ENCODE data around the gene NRCAM.

NRCAM gene

DNA sequence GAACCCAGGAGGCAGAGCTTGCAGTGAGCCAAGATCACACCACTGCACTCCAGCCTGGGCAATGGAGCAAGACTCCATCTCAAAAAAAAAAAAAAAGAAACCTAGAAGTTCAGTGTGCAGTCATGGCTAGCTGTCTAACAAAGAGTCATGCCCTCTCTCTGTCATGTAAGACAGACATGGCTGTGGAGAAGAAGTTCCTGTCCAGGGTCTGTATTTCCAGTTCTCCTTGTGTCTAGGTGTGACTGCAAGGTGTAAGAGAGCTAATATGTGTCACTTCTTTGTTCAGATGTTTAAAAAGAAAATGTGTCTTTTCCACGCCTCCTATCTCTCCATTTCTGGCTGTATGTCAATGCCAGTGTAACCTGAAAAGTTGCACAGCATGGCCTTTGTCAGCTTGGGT, 139.5 kb downstream of the NRCAM start:
- H3K27me3 ChIP-seq (ENCODE audit: low read depth, low read length), result no peaks in the 10 kb centered on the region
- H3K27ac ChIP-seq (ENCODE audit: low read length), result peak overlapping the region; percentile 14; the same call in 1 of the 2 replicates
- TF ChIP-seq, protein P1, sequence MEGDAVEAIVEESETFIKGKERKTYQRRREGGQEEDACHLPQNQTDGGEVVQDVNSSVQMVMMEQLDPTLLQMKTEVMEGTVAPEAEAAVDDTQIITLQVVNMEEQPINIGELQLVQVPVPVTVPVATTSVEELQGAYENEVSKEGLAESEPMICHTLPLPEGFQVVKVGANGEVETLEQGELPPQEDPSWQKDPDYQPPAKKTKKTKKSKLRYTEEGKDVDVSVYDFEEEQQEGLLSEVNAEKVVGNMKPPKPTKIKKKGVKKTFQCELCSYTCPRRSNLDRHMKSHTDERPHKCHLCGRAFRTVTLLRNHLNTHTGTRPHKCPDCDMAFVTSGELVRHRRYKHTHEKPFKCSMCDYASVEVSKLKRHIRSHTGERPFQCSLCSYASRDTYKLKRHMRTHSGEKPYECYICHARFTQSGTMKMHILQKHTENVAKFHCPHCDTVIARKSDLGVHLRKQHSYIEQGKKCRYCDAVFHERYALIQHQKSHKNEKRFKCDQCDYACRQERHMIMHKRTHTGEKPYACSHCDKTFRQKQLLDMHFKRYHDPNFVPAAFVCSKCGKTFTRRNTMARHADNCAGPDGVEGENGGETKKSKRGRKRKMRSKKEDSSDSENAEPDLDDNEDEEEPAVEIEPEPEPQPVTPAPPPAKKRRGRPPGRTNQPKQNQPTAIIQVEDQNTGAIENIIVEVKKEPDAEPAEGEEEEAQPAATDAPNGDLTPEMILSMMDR (IDR thresholded peaks at IDR 0.05; ENCODE audit: low read depth, low read length), result no peak
- no peak for TF ChIP-seq EZH2phosphoT487 (IDR thresholded peaks at IDR 0.05; ENCODE audit: low read depth)
- H3K9ac ChIP-seq (ENCODE audit: low read length), result no peak overlapping the region
- H3K79me2 ChIP-seq (ENCODE audit: low read length), result peaks cover 60% of the 10 kb centered on the region
- H4K20me1 ChIP-seq (ENCODE audit: insufficient read depth, low read length), result no peaks in the 10 kb centered on the region
- H2AFZ ChIP-seq (ENCODE audit: low read depth, low read length), result no peak overlapping the region
- H3K4me1 ChIP-seq (ENCODE audit: low read length), result peaks cover 38% of the 10 kb centered on the region
- no peak overlapping the region for H3K4me3 ChIP-seq (ENCODE audit: low read length)
- H3K9me3 ChIP-seq (ENCODE audit: insufficient read depth, low read length), result no peaks in the 10 kb centered on the region
- peaks cover 21% of the 10 kb centered on the region for H3K36me3 ChIP-seq (replicated peaks; ENCODE audit: low read depth, low read length)
- no peak overlapping the region for H3K4me2 ChIP-seq (ENCODE audit: low read length)

GRCh38 chr7:108314551-108314950, 141.7 kb downstream of the NRCAM start:
- Histone ChIP-seq H3K4me1 (ENCODE audit: low read length) (peaks cover 52% of the 10 kb centered on the region), H2AFZ (ENCODE audit: low read depth, low read length) (no peak overlapping the region), H3K79me2 (ENCODE audit: low read length) (peaks cover 56% of the 10 kb centered on the region), H3K9ac (ENCODE audit: low read length) (no peak overlapping the region), H3K27ac (ENCODE audit: low read length) (no peak overlapping the region), H4K20me1 (ENCODE audit: insufficient read depth, low read length) (no peaks in the 10 kb centered on the region), H3K9me3 (ENCODE audit: insufficient read depth, low read length) (no peaks in the 10 kb centered on the region), H3K4me3 (ENCODE audit: low read length) (no peak overlapping the region), H3K27me3 (ENCODE audit: low read depth, low read length) (no peaks in the 10 kb centered on the region), H3K4me2 (ENCODE audit: low read length) (no peak overlapping the region), H3K36me3 (replicated peaks; ENCODE audit: low read depth, low read length) (peaks cover 19% of the 10 kb centered on the region)
- TF ChIP-seq, protein P1 (IDR thresholded peaks at IDR 0.05; ENCODE audit: low read depth, low read length), result no peak
- TF ChIP-seq EZH2phosphoT487 (IDR thresholded peaks at IDR 0.05; ENCODE audit: low read depth), result no peak

DNA sequence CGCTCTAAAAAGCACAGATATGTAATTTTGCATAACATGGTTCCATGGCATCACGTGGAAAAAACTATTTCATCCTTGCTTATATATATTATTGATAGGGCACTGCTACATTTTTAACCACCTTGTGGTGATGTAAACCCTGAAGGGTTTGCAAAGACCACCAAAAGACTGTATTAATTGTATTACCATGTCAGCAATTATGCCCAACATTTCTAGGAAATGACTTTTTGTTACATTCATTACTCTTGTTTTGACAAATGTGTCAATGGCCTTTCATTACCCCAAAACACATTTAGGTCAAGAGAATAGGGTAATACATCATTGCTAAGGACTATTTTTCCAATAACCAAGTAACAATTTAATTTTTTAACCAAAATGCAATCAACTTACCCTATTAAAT, 142.2 kb downstream of the NRCAM start:
- TF ChIP-seq, protein P1 (IDR thresholded peaks at IDR 0.05; ENCODE audit: low read depth, low read length), result no peak
- H4K20me1 ChIP-seq (ENCODE audit: insufficient read depth, low read length), result no peaks in the 10 kb centered on the region
- no peak overlapping the region for H3K4me2 ChIP-seq (ENCODE audit: low read length)
- no peak overlapping the region for H2AFZ ChIP-seq (ENCODE audit: low read depth, low read length)
- H3K27me3 ChIP-seq (ENCODE audit: low read depth, low read length), result no peaks in the 10 kb centered on the region
- no peak overlapping the region for H3K4me3 ChIP-seq (ENCODE audit: low read length)
- no peak overlapping the region for H3K27ac ChIP-seq (ENCODE audit: low read length)
- no peak overlapping the region for H3K9ac ChIP-seq (ENCODE audit: low read length)
- no peaks in the 10 kb centered on the region for H3K9me3 ChIP-seq (ENCODE audit: insufficient read depth, low read length)
- H3K4me1 ChIP-seq (ENCODE audit: low read length), result peaks cover 57% of the 10 kb centered on the region
- H3K79me2 ChIP-seq (ENCODE audit: low read length), result peaks cover 58% of the 10 kb centered on the region
- peaks cover 16% of the 10 kb centered on the region for H3K36me3 ChIP-seq (replicated peaks; ENCODE audit: low read depth, low read length)

- peaks cover 8% of the 10 kb centered on the region for H3K36me3 ChIP-seq (replicated peaks; ENCODE audit: low read depth, low read length)
- peak overlapping the region; percentile 35 for H3K4me2 ChIP-seq (ENCODE audit: low read length)
- peaks cover 61% of the 10 kb centered on the region for H3K79me2 ChIP-seq (ENCODE audit: low read length)
- no peaks in the 10 kb centered on the region for H3K9me3 ChIP-seq (ENCODE audit: insufficient read depth, low read length)
- TF ChIP-seq, protein P1 (IDR thresholded peaks at IDR 0.05; ENCODE audit: low read depth, low read length), result no peak
- TF ChIP-seq EZH2phosphoT487 (IDR thresholded peaks at IDR 0.05; ENCODE audit: low read depth), result no peak
- H3K27ac ChIP-seq (ENCODE audit: low read length), result peak overlapping the region; percentile 96
- H4K20me1 ChIP-seq (ENCODE audit: insufficient read depth, low read length), result no peaks in the 10 kb centered on the region; the same call in 1 of the 2 replicates
- H3K4me1 ChIP-seq (ENCODE audit: low read length), result peaks cover 66% of the 10 kb centered on the region
- H3K9ac ChIP-seq (ENCODE audit: low read length), result peak overlapping the region; percentile 20; the same call in 1 of the 2 replicates
- H2AFZ ChIP-seq (ENCODE audit: low read depth, low read length), result no peak overlapping the region
- no peaks in the 10 kb centered on the region for H3K27me3 ChIP-seq (ENCODE audit: low read depth, low read length)
- H3K4me3 ChIP-seq (ENCODE audit: low read length), result no peak overlapping the region
Observed at GRCh38 chr7:108313086-108313485, 143.2 kb downstream of the NRCAM start.

All from OCI-LY3 (cell line).